H1 (cell line): ENCODE results near the gene STARD9. TPM values are rescaled to one million over a fixed set of nuclear protein-coding genes. Genes with fewer than 3 reads are reported as not detected.

Experiments
- MAFK ChIP-seq: IDR thresholded peaks from 2 replicates; pipeline ENCODE4 v1.6.1; 2012; ENCODE audit warnings: low read depth, mild to moderate bottlenecking, improper control_type of control experiment, low read length
- SRF ChIP-seq: IDR thresholded peaks from 2 replicates; pipeline ENCODE4 v1.6.1; 2011; ENCODE audit warnings: mild to moderate bottlenecking, low read depth, low read length, moderate library complexity
- polyA plus RNA-seq, 7 experiments: library from polyadenylated mRNA; depleted of rRNA in 3 of 7; stranded (reverse) in 5 of 7; unstranded in 2 of 7; fragments of >200 nt in 5 of 7; fragments of 200-250 nt in 2 of 7; gene quantifications; 1 replicate in 5 of 7; 2 replicates in 1 of 7; 4 replicates in 1 of 7; pipeline versions ENCODE4 v1.2.1 to v1.2.3, GENCODE V29; 2011 to 2013; ENCODE audit warnings: missing spikeins in 2 of 7, mixed read lengths in 2 of 7
- total RNA-seq: library from RNA; stranded (reverse); fragmentation: NEBNext Ultra II Directional; extraction: Animal tissue kit (Norgen Biotek cat#: 25700); gene quantifications from 2 replicates; pipeline ENCODE4 v1.2.1, GENCODE V29; 2021

STARD9 gene
- total and polyA plus RNA-seq, 2 of the 8 experiments (the other 6 are each of a cell fraction or from before 2014, with no cell fraction given): 2.8 to 7.0 TPM

GRCh38 chr15:42726114-42726513 lies 150.7 kb downstream of the STARD9 start (continued):
- no peak for TF ChIP-seq SRF
- TF ChIP-seq MAFK: no peak
